Hematopoietic multipotent progenitor cell treated with erythropoietin and hydrocortisone succinate and interleukin-3 and kit ligand, for 15 days (in vitro differentiated cells): ENCODE data around the gene SLC13A4.
A peak's percentile ranks its signal among the peaks of the same experiment; 100 is the strongest.
"Not testable (repeated sequence)": the region's sequence is repeated elsewhere in the genome, so short reads cannot be mapped to it uniquely, and the experiment has no call there.

Experiments
- DNase-seq: peaks from one replicate; pipeline ENCODE4 v3.0.0-alpha.2; 2015; ENCODE audit warnings: low spot score

Gene SLC13A4

DNA sequence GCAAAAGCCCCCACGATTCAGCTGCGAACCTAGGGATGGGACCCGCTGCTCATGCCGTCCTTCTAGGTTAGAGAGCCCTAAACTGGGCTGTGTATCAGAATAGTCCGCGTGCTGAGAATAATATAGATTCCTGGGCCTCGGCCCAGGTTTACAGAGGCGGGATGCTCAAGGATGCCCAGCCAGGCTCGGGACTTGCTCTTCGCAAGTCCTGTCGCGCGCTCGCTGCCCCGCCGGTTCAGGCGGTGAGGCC, 65.9 kb downstream of the SLC13A4 start:
- no peak for DNase-seq

GRCh38 chr7:135661311-135662122, 66.5 kb downstream of the SLC13A4 start:
- peak; percentile 19 for DNase-seq

GRCh38 chr7:135659159-135659846, 68.7 kb downstream of the SLC13A4 start:
- no peak for DNase-seq

DNA sequence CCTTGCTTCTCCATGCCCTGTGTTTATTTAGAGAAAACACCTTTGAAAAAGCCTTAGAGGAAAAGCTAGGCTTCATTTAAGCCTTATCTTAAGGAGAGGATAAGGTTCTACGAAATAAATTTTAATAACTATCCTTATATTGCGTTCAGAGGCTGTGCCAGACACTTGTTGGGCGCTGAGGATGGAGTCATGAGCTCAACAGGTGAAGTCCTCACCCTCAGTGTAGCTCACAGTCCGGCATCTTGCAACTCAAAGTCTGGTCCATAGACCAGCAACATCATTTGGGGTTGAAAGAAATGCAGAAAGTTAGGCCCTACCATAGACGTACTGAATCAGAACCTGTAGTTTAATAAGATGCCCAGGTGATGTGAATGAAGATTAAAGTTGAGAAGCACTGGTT, 69.4 kb downstream of the SLC13A4 start:
- no peak for DNase-seq

DNA sequence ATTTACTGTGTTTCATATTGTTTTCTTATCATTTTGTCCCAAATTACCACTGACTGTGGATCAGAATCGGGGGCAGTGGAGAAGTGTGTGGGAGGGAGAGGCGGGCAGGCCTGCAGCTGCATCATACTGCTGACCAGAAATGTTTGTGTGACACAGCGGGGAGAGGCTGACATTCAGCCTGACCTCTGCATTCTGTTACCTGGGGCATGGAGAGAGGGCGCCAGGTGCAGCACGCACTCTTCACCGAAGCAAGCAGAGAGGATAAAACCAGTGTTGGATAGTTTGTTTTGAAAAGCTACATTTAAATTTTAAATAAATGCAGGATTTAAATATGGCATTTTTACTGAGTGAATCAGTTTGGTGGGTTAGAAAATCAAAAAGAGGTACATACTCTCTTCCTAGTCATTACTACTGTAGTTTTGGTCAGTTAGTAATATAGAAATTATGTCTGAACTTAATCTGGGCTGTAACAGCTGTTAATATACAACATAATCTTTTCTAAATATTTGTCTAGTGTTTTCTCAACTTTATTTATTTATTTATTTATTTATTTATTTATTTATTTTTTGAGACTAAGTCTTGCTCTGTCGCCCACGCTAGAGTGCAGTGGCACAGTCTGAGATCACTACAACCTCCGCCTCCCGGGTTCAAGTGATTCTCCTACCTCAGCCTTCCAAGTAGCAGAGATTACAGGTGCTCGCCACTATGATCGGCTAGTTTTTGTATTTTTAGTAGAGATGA, 74.5 kb downstream of the SLC13A4 start:
- no peak for DNase-seq

DNA sequence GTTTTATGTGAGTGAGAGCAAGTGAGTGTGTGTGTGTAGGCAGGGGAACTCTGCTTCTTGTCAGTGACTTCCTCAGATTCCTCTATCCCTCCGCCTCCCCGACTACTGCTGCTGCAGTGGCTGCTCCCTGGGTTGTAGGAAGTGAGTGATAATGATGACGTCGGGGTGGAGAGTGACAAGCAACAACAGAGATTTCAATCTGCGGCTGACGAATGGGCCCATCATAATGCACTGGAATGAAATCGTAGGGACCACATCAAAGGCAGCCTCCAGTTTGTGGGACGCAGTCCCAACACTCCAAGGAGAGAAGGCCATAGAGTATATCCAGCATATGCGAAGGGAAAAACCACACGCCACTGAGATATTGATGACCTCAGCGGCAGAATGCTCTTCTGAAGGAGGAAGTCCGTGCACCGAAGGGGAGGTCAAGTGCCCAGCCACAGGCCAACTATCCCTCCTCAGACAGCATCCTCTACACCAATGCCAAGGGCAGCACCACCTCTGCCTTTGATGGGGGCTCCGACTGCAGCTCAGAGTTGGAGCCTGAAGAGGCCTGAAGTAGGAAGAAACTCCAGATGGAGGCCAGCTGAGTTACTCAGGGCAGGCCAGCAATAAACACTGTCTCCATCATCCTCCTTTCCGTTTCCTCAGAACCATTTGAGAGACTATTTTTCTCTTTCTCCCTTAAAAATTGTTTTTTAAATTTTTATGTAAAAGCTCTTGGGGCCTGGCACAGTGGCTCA, 77.0 kb downstream of the SLC13A4 start:
- no peak for DNase-seq

DNA sequence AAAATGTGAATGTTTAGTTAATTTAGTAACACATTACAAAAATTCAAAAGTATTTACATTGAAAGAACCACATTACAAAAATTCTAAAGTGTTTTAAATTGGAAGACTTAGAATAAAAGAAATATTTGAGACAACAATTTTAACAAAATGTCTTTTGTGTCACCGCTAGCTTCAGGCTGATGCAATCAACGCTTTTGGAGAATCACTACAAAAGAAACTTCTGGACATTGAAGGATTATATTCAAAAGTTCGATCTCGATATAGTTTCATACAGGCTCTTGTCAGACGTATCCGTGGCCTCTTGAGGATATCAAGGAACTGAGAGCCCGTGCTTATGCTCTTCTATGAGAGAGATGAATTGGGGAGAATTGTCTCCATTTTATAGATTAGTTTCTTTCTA, 79.8 kb downstream of the SLC13A4 start:
- no peak for DNase-seq

- DNase-seq = no peak
These were observed 80.2 kb downstream of the SLC13A4 start for GRCh38 chr7:135647755-135648154.

DNA sequence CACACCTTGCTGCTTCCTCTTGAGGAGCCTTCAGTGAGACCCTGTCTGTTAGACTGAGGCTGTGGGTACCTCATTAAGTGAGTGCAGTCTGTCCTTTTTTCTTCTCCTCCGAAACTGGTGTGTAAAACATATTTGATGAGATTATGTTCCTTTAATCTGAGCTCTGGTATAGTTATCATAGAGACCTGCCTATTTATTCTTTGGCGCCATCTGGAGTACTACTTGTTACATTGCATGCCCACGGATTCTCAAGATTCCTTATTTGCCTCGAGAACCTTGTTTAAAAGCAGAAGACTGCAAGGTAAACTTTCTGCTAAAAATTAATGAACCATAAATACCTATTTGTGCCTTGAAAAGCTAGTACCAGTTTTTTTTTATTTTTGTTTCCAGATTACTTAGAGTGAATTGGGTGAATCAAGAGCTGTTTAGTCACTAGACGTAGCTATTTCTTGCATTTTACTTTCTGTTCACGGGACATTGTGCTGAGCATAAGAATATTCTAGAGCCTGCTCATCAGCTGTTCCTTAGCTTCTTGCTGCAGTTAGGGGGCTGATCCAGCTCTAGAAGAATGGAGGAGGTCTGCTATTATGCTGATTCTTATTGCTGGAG, 82.6 kb downstream of the SLC13A4 start:
- DNase-seq = peak; percentile 76

- DNase-seq = no peak
These were observed 83.3 kb downstream of the SLC13A4 start for GRCh38 chr7:135644729-135645128.

DNA sequence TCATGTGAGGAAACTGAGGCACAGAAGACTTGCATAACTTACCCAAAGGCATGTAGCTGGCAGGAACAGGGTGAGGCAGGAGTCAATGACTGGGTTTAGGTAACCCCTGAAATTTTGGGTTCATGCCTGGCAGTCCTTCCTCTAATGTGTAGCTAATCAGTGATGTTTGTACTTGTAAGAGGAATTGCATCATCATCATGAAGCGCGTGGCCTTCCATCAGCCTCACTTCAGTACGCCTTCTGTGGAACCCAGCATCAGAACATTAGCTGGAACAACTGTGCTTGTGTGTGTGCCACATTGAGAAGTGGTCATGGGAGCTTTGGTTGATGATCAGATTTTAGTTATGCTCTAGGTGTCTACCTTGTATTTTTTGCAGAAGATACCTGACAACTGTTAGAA, 83.8 kb downstream of the SLC13A4 start:
- DNase-seq = no peak

- DNase-seq = not testable (repeated sequence)
These were observed 88.3 kb downstream of the SLC13A4 start for GRCh38 chr7:135639690-135640089.

DNA sequence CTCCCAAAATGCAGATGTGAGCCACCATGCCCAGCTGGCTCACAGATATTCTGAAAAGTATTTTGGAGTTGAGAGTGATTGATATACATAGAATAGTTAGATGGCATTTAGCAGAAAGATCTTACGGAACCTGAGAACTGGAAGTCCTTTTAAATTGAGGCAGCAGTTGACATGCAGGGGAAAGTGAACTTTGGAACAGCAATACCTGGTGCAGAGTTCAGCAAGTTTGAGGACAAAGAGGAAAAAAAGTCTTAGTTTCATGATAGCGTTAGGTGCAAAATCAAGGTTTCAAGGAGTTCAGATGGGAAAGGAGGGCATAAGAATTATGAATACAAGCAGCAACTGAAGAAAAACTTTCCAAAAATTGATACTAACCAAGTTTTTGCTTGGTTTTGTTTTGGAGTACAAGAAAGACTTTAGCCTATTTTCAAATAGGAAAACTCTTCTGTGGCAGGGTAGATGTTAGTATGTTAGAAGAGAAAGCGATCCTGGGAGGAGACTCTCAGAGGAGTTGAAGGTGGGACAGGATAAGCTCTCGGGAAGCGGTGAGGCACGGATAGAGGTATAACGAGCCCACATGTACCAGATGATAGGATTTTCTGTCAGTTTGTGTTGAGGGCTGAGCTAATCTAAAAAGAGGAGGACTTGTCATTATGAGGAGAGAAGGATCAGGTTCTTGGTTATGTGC, 93.7 kb downstream of the SLC13A4 start:
- no peak for DNase-seq
